Osteocyte (in vitro differentiated cells): ENCODE results near the gene SMC6. TPM values are rescaled to one million over a fixed set of nuclear protein-coding genes. Genes with fewer than 3 reads are reported as not detected.

Experiments used
- DNase-seq: peaks from one replicate; pipeline ENCODE4 v3.0.0; 2021; ENCODE audit warnings: mixed read lengths; ENCODE audit not compliant: unreplicated experiment; ENCODE audit errors: extremely low spot score
- H3K27ac Mint-ChIP-seq: one replicate; pipeline ENCODE4 v1.8.0; 2021; ENCODE audit warnings: mild to moderate bottlenecking, mixed read lengths; ENCODE audit not compliant: unreplicated experiment
- H3K27me3 Mint-ChIP-seq: one replicate; pipeline ENCODE4 v1.8.0; 2021; ENCODE audit warnings: mixed read lengths; ENCODE audit not compliant: unreplicated experiment
- H3K36me3 Mint-ChIP-seq: one replicate; pipeline ENCODE4 v1.8.0; 2021; ENCODE audit warnings: mixed read lengths; ENCODE audit not compliant: unreplicated experiment
- H3K4me1 Mint-ChIP-seq: one replicate; pipeline ENCODE4 v1.8.0; 2021; ENCODE audit warnings: mixed read lengths; ENCODE audit not compliant: unreplicated experiment
- H3K4me3 Mint-ChIP-seq: one replicate; pipeline ENCODE4 v1.8.0; 2021; ENCODE audit warnings: mild to moderate bottlenecking, moderate library complexity, mixed read lengths; ENCODE audit not compliant: unreplicated experiment
- H3K9me3 Mint-ChIP-seq: one replicate; pipeline ENCODE4 v1.8.0; 2021; ENCODE audit warnings: mixed read lengths; ENCODE audit not compliant: unreplicated experiment
- CTCF ChIP-seq: fragments of 200-600 bp; sonication (generic); IDR thresholded peaks from 2 replicates; pipeline ENCODE4 v1.5.0; 2021; ENCODE audit warnings: antibody characterized with exemption, mild to moderate bottlenecking, moderate library complexity
- total RNA-seq: library from RNA; stranded (reverse); gene quantifications from 2 replicates; pipeline ENCODE4 v1.2.1, GENCODE V29; 2021

The SMC6 gene
- total RNA-seq, 1 donor from 2014 or later: 21.3 TPM

DNA sequence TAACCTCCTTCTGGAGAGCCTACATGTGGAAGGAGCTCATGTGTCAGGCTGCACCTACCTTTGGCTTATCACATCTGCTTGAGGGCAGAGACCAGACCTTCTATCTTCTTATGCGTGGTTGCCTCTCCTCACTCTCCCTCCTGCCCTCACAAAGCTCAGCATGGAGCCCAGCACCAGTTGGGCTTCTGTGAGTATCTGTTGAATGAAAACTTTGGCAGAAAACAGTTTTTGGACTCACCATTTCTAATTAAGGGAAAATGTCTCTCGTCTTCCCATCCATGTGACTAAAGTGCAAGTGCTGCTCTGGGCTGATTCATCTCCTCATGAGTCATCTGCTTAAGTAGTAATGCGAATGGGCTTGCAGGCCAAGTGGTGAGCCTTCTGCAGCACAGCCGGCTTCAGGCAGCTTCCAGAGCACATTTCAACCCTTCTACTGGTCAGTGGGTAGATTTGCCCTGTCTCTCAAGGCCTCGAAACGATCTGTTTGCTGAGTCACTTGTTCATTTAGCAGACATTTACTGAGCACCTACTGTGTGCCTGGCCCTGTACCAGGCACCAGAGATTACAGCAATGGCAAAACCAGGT lies 110.5 kb downstream of the SMC6 start:
- H3K27me3 Mint-ChIP-seq: no peaks in the 10 kb centered on the region
- no peak overlapping the region for H3K4me3 Mint-ChIP-seq

GRCh38 chr2:17640406-17640805 lies 113.2 kb downstream of the SMC6 start:
- H3K4me3 Mint-ChIP-seq: no peak overlapping the region
- peaks cover 14% of the 10 kb centered on the region for H3K4me1 Mint-ChIP-seq
- no peaks in the 10 kb centered on the region for H3K36me3 Mint-ChIP-seq
- H3K27ac Mint-ChIP-seq: no peak overlapping the region
- no peaks in the 10 kb centered on the region for H3K9me3 Mint-ChIP-seq
- DNase-seq: no peak
- H3K27me3 Mint-ChIP-seq: peaks cover 4% of the 10 kb centered on the region
- no peak for TF ChIP-seq CTCF

More for the DNA sequence above, 110.5 kb downstream of the SMC6 start:
- H3K36me3 Mint-ChIP-seq: no peaks in the 10 kb centered on the region
- H3K9me3 Mint-ChIP-seq: no peaks in the 10 kb centered on the region
- H3K4me1 Mint-ChIP-seq: peaks cover 25% of the 10 kb centered on the region
- DNase-seq: peak; percentile 60
- peak overlapping the region; percentile 60 for H3K27ac Mint-ChIP-seq
- no peak for TF ChIP-seq CTCF

- H3K9me3 Mint-ChIP-seq: no peaks in the 10 kb centered on the region
- H3K4me3 Mint-ChIP-seq: no peak overlapping the region
- peaks cover 6% of the 10 kb centered on the region for H3K27me3 Mint-ChIP-seq
- H3K36me3 Mint-ChIP-seq: no peaks in the 10 kb centered on the region
- no peak for TF ChIP-seq CTCF
- peaks cover 6% of the 10 kb centered on the region for H3K4me1 Mint-ChIP-seq
- no peak overlapping the region for H3K27ac Mint-ChIP-seq
- DNase-seq: no peak
These were observed 115.3 kb downstream of the SMC6 start for GRCh38 chr2:17638196-17638743.

DNA sequence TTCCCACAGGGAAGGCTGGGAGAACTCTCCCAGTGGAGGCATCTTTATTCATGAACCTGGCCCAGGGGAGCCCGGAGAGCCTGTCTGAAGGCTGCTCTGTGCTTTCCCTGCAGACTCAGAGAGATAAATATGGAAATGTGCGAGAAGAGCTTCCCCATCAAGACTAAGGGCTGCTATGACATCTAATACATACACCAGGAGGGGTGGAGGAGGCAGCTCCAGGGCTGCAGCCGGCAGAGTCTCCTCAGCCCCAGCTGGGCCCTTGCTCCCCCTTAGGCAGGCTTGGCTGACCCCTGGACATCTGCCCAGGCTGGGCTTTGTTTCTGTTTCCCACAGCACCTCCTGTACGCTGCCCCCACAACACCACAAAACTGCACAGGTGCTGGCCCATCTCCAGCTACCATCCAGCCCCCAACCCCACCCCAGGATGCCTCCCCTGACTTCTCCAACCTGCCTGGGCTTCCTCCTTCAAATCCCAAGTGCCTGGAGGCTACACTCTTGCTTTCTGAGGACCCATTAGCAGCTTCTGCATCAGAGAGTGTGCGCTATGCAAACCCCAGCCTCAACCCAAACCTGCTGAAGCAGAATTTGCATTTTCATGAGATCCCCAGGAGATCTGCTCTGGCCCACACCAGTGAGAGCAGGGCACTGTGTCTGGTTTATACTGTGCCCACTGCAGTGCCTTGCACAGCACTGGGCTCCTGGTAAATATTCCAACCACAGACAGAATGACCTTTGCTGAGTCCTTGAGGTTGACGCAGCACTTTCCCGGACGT lies 116.3 kb downstream of the SMC6 start:
- no peak for DNase-seq
- no peaks in the 10 kb centered on the region for H3K9me3 Mint-ChIP-seq
- H3K27me3 Mint-ChIP-seq: peaks cover 6% of the 10 kb centered on the region
- no peaks in the 10 kb centered on the region for H3K36me3 Mint-ChIP-seq
- no peak overlapping the region for H3K4me3 Mint-ChIP-seq
- no peak overlapping the region for H3K27ac Mint-ChIP-seq
- H3K4me1 Mint-ChIP-seq: no peaks in the 10 kb centered on the region
- TF ChIP-seq CTCF: no peak

DNA sequence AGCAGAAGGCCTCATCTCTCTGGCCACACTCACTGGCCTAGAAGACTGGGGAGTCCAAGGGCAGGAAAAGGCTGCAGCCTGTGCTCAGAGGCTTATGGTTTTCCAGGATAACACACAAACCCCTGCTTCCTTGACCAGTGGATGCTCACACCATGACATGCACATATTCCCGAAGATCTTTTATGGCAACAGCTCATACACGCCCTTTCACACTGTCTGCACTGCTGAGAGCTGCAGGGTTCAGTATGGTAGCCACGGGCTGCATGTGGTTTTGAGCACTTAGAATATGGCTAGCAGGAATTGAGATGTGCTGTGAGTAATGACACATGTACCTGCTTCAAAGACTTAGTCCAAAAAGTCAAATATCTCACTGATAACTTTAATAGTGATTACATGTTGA lies 117.4 kb downstream of the SMC6 start:
- H3K9me3 Mint-ChIP-seq: no peaks in the 10 kb centered on the region
- no peak overlapping the region for H3K27ac Mint-ChIP-seq
- peaks cover 6% of the 10 kb centered on the region for H3K27me3 Mint-ChIP-seq
- DNase-seq: no peak
- H3K4me3 Mint-ChIP-seq: no peak overlapping the region
- no peaks in the 10 kb centered on the region for H3K36me3 Mint-ChIP-seq
- TF ChIP-seq CTCF: no peak
- no peaks in the 10 kb centered on the region for H3K4me1 Mint-ChIP-seq
